ENCODE data around the gene NWD2.

- no peak for TF ChIP-seq CTCF (IDR thresholded peaks at IDR 0.05; ENCODE audit: insufficient read depth, low read length, poor library complexity, severe bottlenecking)
- no peak for TF ChIP-seq EZH2phosphoT487 (conservative IDR thresholded peaks at IDR 0.05; ENCODE audit: low read length)
These were observed 198.6 kb downstream of the NWD2 start for GRCh38 chr4:37443137-37443536.

Measured in SU-DHL-6 (cell line).